ENCODE measurements around the gene HDAC1. TPM values are rescaled to one million over a fixed set of nuclear protein-coding genes. Genes with fewer than 3 reads are reported as not detected.
A peak's percentile ranks its signal among the peaks of the same experiment; 100 is the strongest.

Gene HDAC1
- total RNA-seq, 2 experiments from 2014 or later, result 126 to 127 TPM

DNA sequence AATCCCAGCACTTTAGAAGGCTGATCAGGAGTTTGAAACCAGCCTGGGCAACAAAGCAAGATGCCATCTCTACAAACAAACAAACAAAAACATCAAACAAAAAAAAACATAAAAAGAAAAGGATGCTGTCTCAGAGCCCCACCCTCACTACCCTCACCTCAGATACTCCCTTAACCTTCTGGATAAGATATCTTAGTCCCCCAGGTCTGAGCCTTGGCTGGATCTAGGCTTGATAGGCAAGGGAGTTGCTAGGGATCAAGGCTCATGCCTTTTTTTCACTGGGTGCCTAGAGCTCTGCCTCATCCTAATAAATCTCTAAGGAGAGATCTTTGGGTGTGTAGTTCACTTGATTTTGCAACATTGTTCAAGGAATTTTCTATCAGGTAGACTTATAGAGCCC lies 7.4 kb downstream of the HDAC1 start:
- Mint-ChIP-seq H3K27me3 (no peaks in the 10 kb centered on the region), H3K4me3 (no peak overlapping the region), H3K27ac (no peak overlapping the region), H3K36me3 (ENCODE audit: low read depth) (peaks cover 45% of the 10 kb centered on the region), H3K9me3 (peaks cover 2% of the 10 kb centered on the region), H3K4me1 (ENCODE audit: low read depth) (peaks cover 57% of the 10 kb centered on the region)
- DNase-seq (no peak), ATAC-seq (no peak)
- TF ChIP-seq, protein P1, sequence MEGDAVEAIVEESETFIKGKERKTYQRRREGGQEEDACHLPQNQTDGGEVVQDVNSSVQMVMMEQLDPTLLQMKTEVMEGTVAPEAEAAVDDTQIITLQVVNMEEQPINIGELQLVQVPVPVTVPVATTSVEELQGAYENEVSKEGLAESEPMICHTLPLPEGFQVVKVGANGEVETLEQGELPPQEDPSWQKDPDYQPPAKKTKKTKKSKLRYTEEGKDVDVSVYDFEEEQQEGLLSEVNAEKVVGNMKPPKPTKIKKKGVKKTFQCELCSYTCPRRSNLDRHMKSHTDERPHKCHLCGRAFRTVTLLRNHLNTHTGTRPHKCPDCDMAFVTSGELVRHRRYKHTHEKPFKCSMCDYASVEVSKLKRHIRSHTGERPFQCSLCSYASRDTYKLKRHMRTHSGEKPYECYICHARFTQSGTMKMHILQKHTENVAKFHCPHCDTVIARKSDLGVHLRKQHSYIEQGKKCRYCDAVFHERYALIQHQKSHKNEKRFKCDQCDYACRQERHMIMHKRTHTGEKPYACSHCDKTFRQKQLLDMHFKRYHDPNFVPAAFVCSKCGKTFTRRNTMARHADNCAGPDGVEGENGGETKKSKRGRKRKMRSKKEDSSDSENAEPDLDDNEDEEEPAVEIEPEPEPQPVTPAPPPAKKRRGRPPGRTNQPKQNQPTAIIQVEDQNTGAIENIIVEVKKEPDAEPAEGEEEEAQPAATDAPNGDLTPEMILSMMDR (IDR thresholded peaks at IDR 0.05), result no peak
- intact Hi-C loops (cut with micrococcal nuclease), result no loop called here
- POLR2A ChIA-PET, result interaction anchor here (0.9 to 2.4 kb wide), 2 partner anchors 37 to 42 kb away, joined by 3 to 6 read pairs; partner anchors contain the start of gene MARCKSL1
- CTCF ChIA-PET, result no interaction called here

- DNase-seq (no peak), ATAC-seq (no peak)
- Mint-ChIP-seq H3K27me3 (no peaks in the 10 kb centered on the region), H3K4me1 (ENCODE audit: low read depth) (peaks cover 53% of the 10 kb centered on the region), H3K27ac (no peak overlapping the region), H3K9me3 (peaks cover 4% of the 10 kb centered on the region), H3K4me3 (no peak overlapping the region), H3K36me3 (ENCODE audit: low read depth) (peaks cover 53% of the 10 kb centered on the region)
- CTCF ChIA-PET, result interaction anchor here (0.8 to 2.8 kb wide), 2 partner anchors 88 to 269 kb away, joined by 3 to 11 read pairs; no protein-coding TSS in a partner anchor
- intact Hi-C loops (cut with micrococcal nuclease), result no loop called here
- TF ChIP-seq, protein P1 (IDR thresholded peaks at IDR 0.05), result no peak
- POLR2A ChIA-PET, result interaction anchor here (1.2 to 3.1 kb wide), 4 partner anchors 9 to 15 kb away, joined by 3 to 15 read pairs (median 6); partner anchors contain the start of gene HDAC1
These were observed 11.5 kb downstream of the HDAC1 start for GRCh38 chr1:32303358-32303757.

DNA sequence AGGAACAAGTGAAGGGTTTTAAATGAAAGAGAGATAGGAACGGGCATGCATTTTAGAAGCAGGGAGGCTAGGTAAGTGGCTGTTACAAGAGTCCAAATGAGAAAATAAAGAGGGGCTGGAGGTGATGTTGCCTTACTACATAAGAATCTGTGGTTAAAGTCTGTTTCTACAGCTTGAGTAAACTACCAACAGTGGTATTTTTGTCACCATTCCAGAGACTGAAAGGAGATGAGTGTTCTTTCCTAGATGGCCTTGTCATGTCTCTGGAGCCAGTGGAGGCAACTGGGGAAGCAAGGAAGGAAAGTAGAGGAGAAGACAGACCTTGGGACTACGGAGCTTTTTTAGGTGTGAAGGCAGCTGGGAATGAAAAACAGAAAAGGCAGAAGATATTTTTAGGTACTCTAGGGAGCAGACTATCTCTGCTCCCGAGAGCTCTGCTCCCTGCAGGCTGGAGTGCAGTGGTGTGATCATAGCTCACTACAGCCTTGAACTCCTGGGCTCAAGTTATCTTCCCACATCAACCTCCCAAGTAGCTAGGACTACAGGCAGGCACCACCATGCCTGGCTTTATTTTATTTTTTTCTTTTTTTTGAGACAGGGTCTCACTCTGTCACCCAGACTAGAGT lies 12.2 kb downstream of the HDAC1 start:
- Mint-ChIP-seq H3K9me3 (peaks cover 4% of the 10 kb centered on the region), H3K4me3 (no peak overlapping the region), H3K27me3 (no peaks in the 10 kb centered on the region), H3K4me1 (ENCODE audit: low read depth) (peaks cover 55% of the 10 kb centered on the region), H3K36me3 (ENCODE audit: low read depth) (peaks cover 56% of the 10 kb centered on the region), H3K27ac (peak overlapping the region; percentile 66)
- TF ChIP-seq, protein P1 (IDR thresholded peaks at IDR 0.05), result no peak
- DNase-seq (no peak), ATAC-seq (no peak)
- POLR2A ChIA-PET, result interaction anchor here (0.5 to 3.1 kb wide), 6 partner anchors 8 to 110 kb away, joined by 3 to 15 read pairs (median 4); partner anchors contain the start of gene HDAC1
- CTCF ChIA-PET, result interaction anchor here (0.9 to 2.8 kb wide), 3 partner anchors 81 to 88 kb away, joined by 3 to 11 read pairs (median 3); no protein-coding TSS in a partner anchor
- intact Hi-C loops (cut with micrococcal nuclease), result no loop called here

DNA sequence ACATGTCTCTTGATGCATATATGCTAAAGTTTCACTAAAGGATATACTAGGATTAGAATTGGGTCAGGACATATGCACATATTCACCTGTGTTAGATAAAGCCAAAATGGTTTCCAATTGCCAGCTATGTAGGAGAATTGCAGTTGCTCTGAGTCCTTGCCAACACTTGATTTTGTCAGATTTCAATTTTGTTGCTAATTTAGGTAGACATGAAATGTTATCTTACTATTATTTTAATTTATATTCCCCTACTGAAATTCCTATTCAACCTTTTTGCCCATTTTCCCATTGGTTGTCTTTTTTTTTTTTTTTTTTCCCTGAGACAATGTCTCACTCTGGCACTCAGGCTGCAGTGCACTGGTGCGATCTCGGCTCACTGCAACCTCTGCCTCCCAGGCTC lies 13.4 kb downstream of the HDAC1 start:
- ChIA-PET POLR2A (interaction anchor here (3.1 kb wide), 1 partner anchor 13 kb away, joined by 15 read pairs; the partner anchor contains the start of gene HDAC1), CTCF (interaction anchor here (2.8 kb wide), 1 partner anchor 90 kb away, joined by 11 read pairs; no protein-coding TSS in a partner anchor)
- H3K27me3 Mint-ChIP-seq, result no peaks in the 10 kb centered on the region
- H3K9me3 Mint-ChIP-seq, result peaks cover 4% of the 10 kb centered on the region
- intact Hi-C loops (cut with micrococcal nuclease), result no loop called here
- ATAC-seq (no peak), DNase-seq (no peak)
- TF ChIP-seq, protein P1 (IDR thresholded peaks at IDR 0.05), result no peak
- no peak overlapping the region for H3K27ac Mint-ChIP-seq
- no peak overlapping the region for H3K4me3 Mint-ChIP-seq
- H3K36me3 Mint-ChIP-seq (ENCODE audit: low read depth), result peaks cover 64% of the 10 kb centered on the region
- peaks cover 55% of the 10 kb centered on the region for H3K4me1 Mint-ChIP-seq (ENCODE audit: low read depth)

- POLR2A ChIA-PET, result interaction anchor here (1.1 to 1.4 kb wide), 4 partner anchors 10 to 234 kb away, joined by 3 to 4 read pairs (median 3); partner anchors contain the start of gene HDAC1
- TF ChIP-seq, protein P1 (IDR thresholded peaks at IDR 0.05), result no peak
- peaks cover 58% of the 10 kb centered on the region for H3K4me1 Mint-ChIP-seq (ENCODE audit: low read depth)
- H3K4me3 Mint-ChIP-seq, result no peak overlapping the region
- ATAC-seq (peak; percentile 58), DNase-seq (no peak)
- CTCF ChIA-PET, result interaction anchor here (1.3 to 1.4 kb wide), 2 partner anchors 9 to 17 kb away, joined by 4 to 5 read pairs; no protein-coding TSS in a partner anchor
- H3K36me3 Mint-ChIP-seq (ENCODE audit: low read depth), result peaks cover 55% of the 10 kb centered on the region
- H3K9me3 Mint-ChIP-seq, result peaks cover 4% of the 10 kb centered on the region
- H3K27ac Mint-ChIP-seq, result peak overlapping the region; percentile 32
- intact Hi-C loops (cut with micrococcal nuclease), result no loop called here
- no peaks in the 10 kb centered on the region for H3K27me3 Mint-ChIP-seq
These were observed 15.4 kb downstream of the HDAC1 start for GRCh38 chr1:32307324-32307723.

Measured in activated CD8-positive, alpha-beta T cell treated with anti-CD3 and anti-CD28 coated beads for 36 hours (primary cell).